Caco-2 (cell line): Measurements from ENCODE around the gene PLEKHA8. TPM values are rescaled to one million over a fixed set of nuclear protein-coding genes. Genes with fewer than 3 reads are reported as not detected.

Source experiments
- BruUV-seq: library from RNA; stranded (reverse); fragments of 400-500 nt; replicated peaks from 2 replicates; lab custom pipeline; 2021; lab: Mats Ljungman, UMichigan
- CTCF ChIA-PET: fragments of 300-600 bp; sonication (Branson Sonifier 250); formaldehyde crosslinking; loops from one replicate; lab custom pipeline; 2022; ENCODE audit warnings: antibody characterized with exemption; lab: Charles Lee
- POLR2A ChIA-PET: fragments of 300-600 bp; sonication (Branson Sonifier 250); formaldehyde crosslinking; loops from one replicate; lab custom pipeline; 2022; ENCODE audit warnings: antibody characterized with exemption; lab: Charles Lee
- DNase-seq, 2 experiments: peaks; one replicate each; pipeline versions ENCODE4 v3.0.0 to v3.0.0-alpha.2; 2020 to 2022
- H3K27me3 ChIP-seq: replicated peaks from 2 replicates; pipeline ENCODE4 v1.6.0; 2011; ENCODE audit warnings: low read length; ENCODE audit not compliant: control insufficient read depth, insufficient read depth
- H3K36me3 ChIP-seq: 2 replicates; pipeline ENCODE4 v1.5.1; 2011; ENCODE audit warnings: low read length; ENCODE audit not compliant: control insufficient read depth, insufficient read depth
- H3K4me1 ChIP-seq: fragments of 250-450 bp; sonication (Bioruptor Pico); 2 replicates; pipeline ENCODE4 v1.5.1; 2020; ENCODE audit warnings: mild to moderate bottlenecking
- H3K4me3 ChIP-seq: 2 replicates; pipeline ENCODE4 v1.5.1; 2011; ENCODE audit warnings: low read depth, mild to moderate bottlenecking, control low read depth, low read length
- H3K9me3 ChIP-seq: fragments of 250-450 bp; sonication (Bioruptor Pico); 2 replicates; pipeline ENCODE4 v1.5.1; 2020; ENCODE audit warnings: mild to moderate bottlenecking, moderate library complexity
- H3K27ac Mint-ChIP-seq: one replicate; pipeline ENCODE4 v1.8.0; 2022; ENCODE audit warnings: mixed read lengths; ENCODE audit not compliant: unreplicated experiment
- H3K27me3 Mint-ChIP-seq: one replicate; pipeline ENCODE4 v1.8.0; 2022; ENCODE audit warnings: mixed read lengths; ENCODE audit not compliant: insufficient read depth, unreplicated experiment
- H3K36me3 Mint-ChIP-seq: one replicate; pipeline ENCODE4 v1.8.0; 2022; ENCODE audit warnings: mild to moderate bottlenecking, mixed read lengths; ENCODE audit not compliant: insufficient read depth, unreplicated experiment
- H3K4me1 Mint-ChIP-seq: one replicate; pipeline ENCODE4 v1.8.0; 2022; ENCODE audit warnings: low read depth, mixed read lengths; ENCODE audit not compliant: unreplicated experiment
- H3K4me3 Mint-ChIP-seq: one replicate; pipeline ENCODE4 v1.8.0; 2022; ENCODE audit warnings: mild to moderate bottlenecking, moderate library complexity, mixed read lengths; ENCODE audit not compliant: unreplicated experiment
- H3K9me3 Mint-ChIP-seq: one replicate; pipeline ENCODE4 v1.8.0; 2022; ENCODE audit warnings: mixed read lengths; ENCODE audit not compliant: unreplicated experiment
- CTCF ChIP-seq, 2 experiments: fragments of 200-600 bp in 1 of 2; IDR thresholded peaks; 1 replicate in 1 of 2; 2 replicates in 1 of 2; pipeline versions ENCODE4 v1.5.1 to v1.8.0; 2011 to 2022; ENCODE audit warnings: antibody characterized with exemption in 1 of 2, control low read depth in 1 of 2, inconsistent platforms in 1 of 2, low read depth in 1 of 2, low read length in 1 of 2, mild to moderate bottlenecking in 1 of 2, moderate library complexity in 1 of 2; ENCODE audit not compliant: insufficient read depth in 1 of 2, severe bottlenecking in 1 of 2, unreplicated experiment in 1 of 2
- intact Hi-C: fragments of 100-400 bp; cut with micrococcal nuclease; formaldehyde crosslinking; loops from one replicate; pipeline ENCODE4 v1.10.0; 2022; ENCODE audit not compliant: unreplicated experiment
- total RNA-seq: library from RNA; stranded (reverse); gene quantifications from 2 replicates; pipeline ENCODE4 v1.2.3, GENCODE V29; 2022

PLEKHA8 gene
- total RNA-seq, 1 experiment from 2014 or later = 32.5 TPM

- no peaks in the 10 kb centered on the region for H3K36me3 Mint-ChIP-seq
- ChIA-PET CTCF (no interaction called here), POLR2A (no interaction called here)
- no peaks in the 10 kb centered on the region for H3K9me3 ChIP-seq
- no TSS peak for BruUV-seq
- no peaks in the 10 kb centered on the region for H3K36me3 ChIP-seq
- H3K4me3 Mint-ChIP-seq = no peak overlapping the region
- no peak for TF ChIP-seq CTCF (IDR thresholded peaks at IDR 0.05; ENCODE audit: insufficient read depth in 1 of 2, low read depth in 1 of 2, low read length in 1 of 2, severe bottlenecking in 1 of 2, unreplicated experiment in 1 of 2)
- no peaks in the 10 kb centered on the region for H3K27me3 ChIP-seq
- no peaks in the 10 kb centered on the region for H3K9me3 Mint-ChIP-seq
- H3K4me3 ChIP-seq = no peak overlapping the region
- no peaks in the 10 kb centered on the region for H3K4me1 Mint-ChIP-seq
- no peaks in the 10 kb centered on the region for H3K27me3 Mint-ChIP-seq
- H3K4me1 ChIP-seq = no peaks in the 10 kb centered on the region
- DNase-seq = no peak
- intact Hi-C loops = no loop called here
- H3K27ac Mint-ChIP-seq = no peak overlapping the region
Measured at GRCh38 chr7:30149640-30150272, 121.5 kb downstream of the PLEKHA8 start.

- no peak for DNase-seq
- no TSS peak for BruUV-seq
- no peaks in the 10 kb centered on the region for H3K36me3 ChIP-seq
Measured at GRCh38 chr7:30150711-30151110, 122.5 kb downstream of the PLEKHA8 start.

GRCh38 chr7:30154111-30154587 lies 125.9 kb downstream of the PLEKHA8 start:
- DNase-seq = no peak
- Histone ChIP-seq H3K27me3 (no peaks in the 10 kb centered on the region), H3K9me3 (no peaks in the 10 kb centered on the region), H3K36me3 (no peaks in the 10 kb centered on the region), H3K4me1 (no peaks in the 10 kb centered on the region), H3K4me3 (no peak overlapping the region)
- CTCF ChIA-PET = no interaction called here
- no peaks in the 10 kb centered on the region for H3K36me3 Mint-ChIP-seq
- H3K4me3 Mint-ChIP-seq = no peak overlapping the region
- POLR2A ChIA-PET = no interaction called here
- no peaks in the 10 kb centered on the region for H3K4me1 Mint-ChIP-seq
- intact Hi-C loops = no loop called here
- BruUV-seq = no TSS peak
- no peaks in the 10 kb centered on the region for H3K9me3 Mint-ChIP-seq
- no peak overlapping the region for H3K27ac Mint-ChIP-seq
- H3K27me3 Mint-ChIP-seq = no peaks in the 10 kb centered on the region
- TF ChIP-seq CTCF (IDR thresholded peaks at IDR 0.05; ENCODE audit: insufficient read depth in 1 of 2, low read depth in 1 of 2, low read length in 1 of 2, severe bottlenecking in 1 of 2, unreplicated experiment in 1 of 2) = no peak

More at GRCh38 chr7:30150711-30151110, 122.5 kb downstream of the PLEKHA8 start:
- no peaks in the 10 kb centered on the region for H3K27me3 Mint-ChIP-seq
- ChIA-PET CTCF (no interaction called here), POLR2A (no interaction called here)
- Histone ChIP-seq H3K27me3 (no peaks in the 10 kb centered on the region), H3K9me3 (no peaks in the 10 kb centered on the region), H3K4me3 (no peak overlapping the region), H3K4me1 (no peaks in the 10 kb centered on the region)
- H3K9me3 Mint-ChIP-seq = no peaks in the 10 kb centered on the region
- H3K4me1 Mint-ChIP-seq = no peaks in the 10 kb centered on the region
- no peaks in the 10 kb centered on the region for H3K36me3 Mint-ChIP-seq
- H3K4me3 Mint-ChIP-seq = no peak overlapping the region
- intact Hi-C loops = no loop called here
- TF ChIP-seq CTCF (IDR thresholded peaks at IDR 0.05; ENCODE audit: insufficient read depth in 1 of 2, low read depth in 1 of 2, low read length in 1 of 2, severe bottlenecking in 1 of 2, unreplicated experiment in 1 of 2) = no peak
- H3K27ac Mint-ChIP-seq = no peak overlapping the region
